Psoas muscle (tissue), 8 donors: Measurements from ENCODE around the gene WFDC8. TPM values are rescaled to one million over a fixed set of nuclear protein-coding genes. Genes with fewer than 3 reads are reported as not detected.
A peak's percentile ranks its signal among the peaks of the same experiment; 100 is the strongest.

Experiments used
- ATAC-seq, 4 donors: fragments of 200-7000 bp; cut with Tn5 transposase; one replicate each; pipeline ENCODE4 v1.9.1; 2020; ENCODE audit warnings: moderate library complexity in 3 of 4, mild to moderate bottlenecking in 2 of 4
- DNase-seq, 2 donors: peaks; one replicate each; pipeline ENCODE4 v3.0.0-alpha.2; 2020
- H3K27ac ChIP-seq: fragments of 200-600 bp; one replicate; pipeline ENCODE4 v1.8.0; 2022
- H3K27me3 ChIP-seq, 3 donors: fragments of 200-600 bp in 1 of 3; one replicate each; pipeline versions ENCODE4 v1.6.1 to v1.8.0; 2013 to 2022; ENCODE audit warnings: low read length in 2 of 3, mild to moderate bottlenecking in 2 of 3, moderate library complexity in 1 of 3; ENCODE audit not compliant: insufficient read depth in 3 of 3
- H3K36me3 ChIP-seq, 2 donors: fragments of 200-600 bp in 1 of 2; one replicate each; pipeline versions ENCODE4 v1.6.1 to v1.8.0; 2013 to 2022; ENCODE audit warnings: low read depth in 1 of 2, mild to moderate bottlenecking in 1 of 2, moderate library complexity in 1 of 2; ENCODE audit not compliant: insufficient read depth in 1 of 2
- H3K4me1 ChIP-seq: fragments of 200-600 bp; one replicate; pipeline ENCODE4 v1.8.0; 2022
- H3K4me3 ChIP-seq: fragments of 200-600 bp; one replicate; pipeline ENCODE4 v1.8.0; 2022; ENCODE audit warnings: mild to moderate bottlenecking
- H3K9me3 ChIP-seq: fragments of 200-600 bp; one replicate; pipeline ENCODE4 v1.8.0; 2022
- CTCF ChIP-seq: fragments of 200-600 bp; IDR thresholded peaks from one replicate; pipeline ENCODE4 v1.8.0; 2022; ENCODE audit warnings: antibody characterized with exemption
- WGBS, 3 donors: extraction: QIAGEN DNeasy Blood & Tissue Kit; methylation state at CpG; one replicate each; pipeline versions ENCODE4 v1.1.6 to v1.1.7; 2013; 5-methylcytosine and 5-hydroxymethylcytosine counted together
- intact Hi-C, 2 donors: fragments of 100-400 bp; cut with DNase I; formaldehyde crosslinking; loops; one replicate each; pipeline versions ENCODE4 v1.11.0 to v1.14.2; 2022
- polyA plus RNA-seq, 3 donors: library from polyadenylated mRNA; stranded (reverse); fragments of 200-250 nt; gene quantifications; one replicate each; pipeline ENCODE4 v1.2.3, GENCODE V29; 2013
- total RNA-seq, 4 donors: library from RNA; stranded (reverse); fragmentation: NEBNext Ultra II Directional in 2 of 4; extraction: Animal tissue kit (Norgen Biotek cat#: 25700) in 2 of 4; gene quantifications; one replicate each; pipeline versions ENCODE4 v1.2.1 to v1.2.4, GENCODE V29; 2021 to 2023
- donor health status: healthy with polysubstance abuse.
- donor health status: DM: no; HTN: no; CAD: no; lungs with moderate emphysema.
- donor health status: Bipolar disorder and iron deficiency.
- donor health status: healthy.
- donor health status: DM: yes; HTN: yes; CAD: no.
- donor health status: DM: no; HTN: no; CAD: no.
- donor health status: DM: no; HTN: no; CAD: no.
- donor health status: DM: yes; HTN: yes; CAD: no.

WFDC8 gene
- total and polyA plus RNA-seq, 7 donors = not detected

- no peak overlapping the region for H3K27ac ChIP-seq
- 27 to 30% (median 28%) methylated on average over 4 of the region's 4 CpGs for whole genome bisulfite sequencing, 3 donors
Measured at GRCh38 chr20:45611054-45611453, 32.0 kb upstream of the WFDC8 start.

GRCh38 chr20:45607810-45608209 lies 28.7 kb upstream of the WFDC8 start:
- no peak for TF ChIP-seq CTCF
- Histone ChIP-seq H3K9me3 (no peaks in the 10 kb centered on the region), H3K36me3 (no peaks in the 10 kb centered on the region), H3K4me3 (no peak overlapping the region), H3K4me1 (no peaks in the 10 kb centered on the region), H3K27ac (no peak overlapping the region), H3K27me3 (peaks cover 0 to 2% (median 0%) of the 10 kb centered on the region in 3 donors)
- DNase-seq (no peak), ATAC-seq (no peak)
- 95 to 100% (median 100%) methylated on average over 1 of the region's 1 CpG for WGBS, 3 donors
- intact Hi-C loops = no loop called here

More at GRCh38 chr20:45611054-45611453, 32.0 kb upstream of the WFDC8 start:
- Histone ChIP-seq H3K27me3 (peaks cover 0 to 2% (median 0%) of the 10 kb centered on the region in 3 donors), H3K36me3 (no peaks in the 10 kb centered on the region), H3K4me3 (no peak overlapping the region), H3K4me1 (no peaks in the 10 kb centered on the region), H3K9me3 (no peaks in the 10 kb centered on the region)
- intact Hi-C loops = no loop called here
- DNase-seq = no peak
- TF ChIP-seq CTCF = no peak
- no peak for ATAC-seq

- Histone ChIP-seq H3K27ac (no peak overlapping the region), H3K36me3 (no peaks in the 10 kb centered on the region), H3K4me1 (no peaks in the 10 kb centered on the region), H3K4me3 (no peak overlapping the region), H3K27me3 (no peaks in the 10 kb centered on the region), H3K9me3 (no peaks in the 10 kb centered on the region)
- intact Hi-C loops = no loop called here
- ATAC-seq (no peak), DNase-seq (no peak)
- TF ChIP-seq CTCF = no peak
- WGBS, 3 donors = 30 to 92% (median 31%) methylated on average over 1 of the region's 1 CpG
Measured at GRCh38 chr20:45595235-45595634, 16.2 kb upstream of the WFDC8 start.

GRCh38 chr20:45593498-45593897 lies 14.4 kb upstream of the WFDC8 start:
- no peaks in the 10 kb centered on the region for H3K36me3 ChIP-seq
- no peak overlapping the region for H3K4me3 ChIP-seq
- 35 to 100% (median 43%) methylated on average over 1 of the region's 1 CpG for WGBS, 3 donors
- no peaks in the 10 kb centered on the region for H3K27me3 ChIP-seq
- no peak overlapping the region for H3K27ac ChIP-seq
- TF ChIP-seq CTCF = no peak
- intact Hi-C loops = no loop called here
- DNase-seq = no peak
- no peaks in the 10 kb centered on the region for H3K9me3 ChIP-seq
- no peaks in the 10 kb centered on the region for H3K4me1 ChIP-seq
- ATAC-seq = no peak

- 62 to 66% (median 64%) methylated on average over 5 of the region's 5 CpGs for WGBS, 3 donors
- Histone ChIP-seq H3K4me1 (no peaks in the 10 kb centered on the region), H3K36me3 (no peaks in the 10 kb centered on the region), H3K4me3 (no peak overlapping the region), H3K27me3 (no peaks in the 10 kb centered on the region), H3K9me3 (no peaks in the 10 kb centered on the region), H3K27ac (no peak overlapping the region)
- ATAC-seq = no peak
- intact Hi-C loops = no loop called here
- DNase-seq = no peak
- peak; percentile 9 for TF ChIP-seq CTCF
Measured at GRCh38 chr20:45592574-45593189, 13.6 kb upstream of the WFDC8 start.
